Stimulated activated CD8-positive, alpha-beta memory T cell treated with anti-CD3 and anti-CD28 coated beads, Interleukin-7, amount 100 ng/mL, for 24 hours (primary cell): ENCODE measurements around the gene SPEM3.
"Not testable (repeated sequence)": the region's sequence is repeated elsewhere in the genome, so short reads cannot be mapped to it uniquely, and the experiment has no call there.

ENCODE experiments used
- DNase-seq: peaks from one replicate; pipeline ENCODE4 v3.0.0-alpha.2; 2020; ENCODE audit warnings: low read depth

SPEM3 gene

GRCh38 chr17:7442142-7442541 is 13.5 kb downstream of the SPEM3 start:
- no peak for DNase-seq

GRCh38 chr17:7443499-7444485 is 15.1 kb downstream of the SPEM3 start:
- DNase-seq, result no peak

- DNase-seq, result no peak
These were observed 16.3 kb downstream of the SPEM3 start, which contains the start of gene CHRNB1 for GRCh38 chr17:7444682-7445618. Gene CHRNB1 (plus strand): TSS chr17:7445061. CDS start chr17:7445128, 67 bp downstream.

GRCh38 chr17:7445619-7445968 is 16.9 kb downstream of the SPEM3 start:
- DNase-seq, result no peak

GRCh38 chr17:7448461-7448860 is 19.8 kb downstream of the SPEM3 start:
- DNase-seq, result no peak

GRCh38 chr17:7459961-7460545 is 31.4 kb downstream of the SPEM3 start:
- no peak for DNase-seq

- DNase-seq, result no peak
These were observed 32.4 kb downstream of the SPEM3 start for GRCh38 chr17:7460850-7461660.

GRCh38 chr17:7462474-7463371 is 34.1 kb downstream of the SPEM3 start:
- no peak for DNase-seq

- DNase-seq, result no peak
These were observed 34.8 kb downstream of the SPEM3 start for GRCh38 chr17:7463372-7463846.

GRCh38 chr17:7464081-7464480 is 35.4 kb downstream of the SPEM3 start:
- DNase-seq, result no peak

GRCh38 chr17:7465597-7466275 is 37.1 kb downstream of the SPEM3 start:
- no peak for DNase-seq

GRCh38 chr17:7466318-7466638 is 37.6 kb downstream of the SPEM3 start:
- DNase-seq, result no peak

GRCh38 chr17:7466639-7467341 is 38.1 kb downstream of the SPEM3 start:
- no peak for DNase-seq

GRCh38 chr17:7467498-7467897 is 38.8 kb downstream of the SPEM3 start:
- no peak for DNase-seq

- DNase-seq, result no peak
These were observed 39.6 kb downstream of the SPEM3 start for GRCh38 chr17:7468290-7468689.

GRCh38 chr17:7468804-7469389 is 40.2 kb downstream of the SPEM3 start:
- no peak for DNase-seq

GRCh38 chr17:7469843-7470242 is 41.2 kb downstream of the SPEM3 start:
- not testable (repeated sequence) for DNase-seq

- DNase-seq, result not testable (repeated sequence)
These were observed 41.9 kb downstream of the SPEM3 start for GRCh38 chr17:7470457-7470973.
